NCI-H345 (cell line): ENCODE data around the gene CARD14.

Source experiments
- DNase-seq: peaks from one replicate; lab custom pipeline; 2025; lab: John Stamatoyannopoulos, UW

Gene CARD14

GRCh38 chr17:80169784-80170500 lies at the start of gene CARD14:
Gene CARD14, plus strand, starts transcription at chr17:80170030. Its CDS starts 11,409 bp downstream, at chr17:80181439.
- DNase-seq = no peak

- DNase-seq = no peak
Observed at GRCh38 chr17:80122026-80122575, 47.7 kb upstream of the CARD14 start.

GRCh38 chr17:80122926-80123505 lies 46.8 kb upstream of the CARD14 start:
- DNase-seq = no peak

GRCh38 chr17:80123791-80124190 lies 46.0 kb upstream of the CARD14 start:
- no peak for DNase-seq

GRCh38 chr17:80124351-80124981 lies 45.4 kb upstream of the CARD14 start:
- peak; percentile 33 for DNase-seq

GRCh38 chr17:80125656-80126448 lies 44.0 kb upstream of the CARD14 start:
- DNase-seq = no peak

GRCh38 chr17:80126449-80126715 lies 43.4 kb upstream of the CARD14 start:
- no peak for DNase-seq

GRCh38 chr17:80129006-80129565 lies 40.7 kb upstream of the CARD14 start:
- DNase-seq = no peak

GRCh38 chr17:80130992-80131391 lies 38.8 kb upstream of the CARD14 start:
- DNase-seq = no peak

GRCh38 chr17:80132906-80133625 lies 36.8 kb upstream of the CARD14 start:
- no peak for DNase-seq

GRCh38 chr17:80133626-80133970 lies 36.2 kb upstream of the CARD14 start:
- DNase-seq = no peak

GRCh38 chr17:80137131-80137530 lies 32.7 kb upstream of the CARD14 start:
- no peak for DNase-seq

GRCh38 chr17:80138856-80139426 lies 30.9 kb upstream of the CARD14 start:
- DNase-seq = no peak

GRCh38 chr17:80141463-80142165 lies 28.2 kb upstream of the CARD14 start:
- DNase-seq = no peak

GRCh38 chr17:80142929-80143328 lies 26.9 kb upstream of the CARD14 start:
- DNase-seq = no peak

GRCh38 chr17:80145076-80146075 lies 24.5 kb upstream of the CARD14 start:
- DNase-seq = no peak

GRCh38 chr17:80146121-80147034 lies 23.5 kb upstream of the CARD14 start:
- DNase-seq = peak; percentile 54
